Measurements from ENCODE around the gene MRPL33.
"Not testable (repeated sequence)": the region's sequence is repeated elsewhere in the genome, so short reads cannot be mapped to it uniquely, and the experiment has no call there.

DNA sequence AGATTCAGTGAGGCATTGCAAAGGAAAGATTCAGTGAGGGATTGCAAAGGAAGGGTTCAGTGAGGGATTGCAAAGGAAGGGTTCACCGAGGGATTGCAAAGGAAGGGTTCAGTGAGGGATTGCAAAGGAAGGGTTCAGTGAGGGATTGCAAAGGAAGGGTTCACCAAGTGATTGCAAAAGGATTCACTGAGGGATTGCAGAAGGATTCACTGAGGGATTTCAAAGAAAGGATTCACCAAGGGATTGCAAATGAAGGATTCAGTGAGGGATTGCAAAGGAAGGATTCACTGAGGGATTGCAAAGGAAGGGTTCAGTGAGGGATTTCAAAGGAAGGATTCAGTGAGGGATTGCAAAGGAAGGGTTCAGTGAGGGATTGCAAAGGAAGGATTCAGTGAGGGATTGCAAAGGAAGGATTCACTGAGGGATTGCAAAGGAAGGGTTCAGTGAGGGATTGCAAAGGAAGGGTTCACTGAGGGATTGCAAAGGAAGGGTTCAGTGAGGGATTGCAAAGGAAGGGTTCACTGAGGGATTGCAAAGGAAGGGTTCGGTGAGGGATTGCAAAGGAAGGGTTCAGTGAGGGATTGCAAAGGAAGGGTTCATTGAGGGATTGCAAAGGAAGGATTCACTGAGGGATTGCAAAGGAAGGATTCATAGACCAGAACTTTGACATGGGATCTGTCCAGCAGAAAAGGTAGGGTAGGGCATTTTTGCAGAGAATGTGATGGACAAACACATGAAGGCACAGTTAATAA, 22.5 kb upstream of the MRPL33 start:
- TF ChIP-seq ZNF274 (IDR thresholded peaks at IDR 0.05; ENCODE audit: low read depth, low read length); SUZ12 (IDR thresholded peaks at IDR 0.05; ENCODE audit: extremely low read depth, insufficient read depth, insufficient read length): not testable (repeated sequence)

All from NT2/D1 (cell line).